ENCODE measurements around the gene CCDC27. TPM values are rescaled to one million over a fixed set of nuclear protein-coding genes. Genes with fewer than 3 reads are reported as not detected.

Gene CCDC27
- total RNA-seq, 1 donor from 2014 or later, result not detected

DNA sequence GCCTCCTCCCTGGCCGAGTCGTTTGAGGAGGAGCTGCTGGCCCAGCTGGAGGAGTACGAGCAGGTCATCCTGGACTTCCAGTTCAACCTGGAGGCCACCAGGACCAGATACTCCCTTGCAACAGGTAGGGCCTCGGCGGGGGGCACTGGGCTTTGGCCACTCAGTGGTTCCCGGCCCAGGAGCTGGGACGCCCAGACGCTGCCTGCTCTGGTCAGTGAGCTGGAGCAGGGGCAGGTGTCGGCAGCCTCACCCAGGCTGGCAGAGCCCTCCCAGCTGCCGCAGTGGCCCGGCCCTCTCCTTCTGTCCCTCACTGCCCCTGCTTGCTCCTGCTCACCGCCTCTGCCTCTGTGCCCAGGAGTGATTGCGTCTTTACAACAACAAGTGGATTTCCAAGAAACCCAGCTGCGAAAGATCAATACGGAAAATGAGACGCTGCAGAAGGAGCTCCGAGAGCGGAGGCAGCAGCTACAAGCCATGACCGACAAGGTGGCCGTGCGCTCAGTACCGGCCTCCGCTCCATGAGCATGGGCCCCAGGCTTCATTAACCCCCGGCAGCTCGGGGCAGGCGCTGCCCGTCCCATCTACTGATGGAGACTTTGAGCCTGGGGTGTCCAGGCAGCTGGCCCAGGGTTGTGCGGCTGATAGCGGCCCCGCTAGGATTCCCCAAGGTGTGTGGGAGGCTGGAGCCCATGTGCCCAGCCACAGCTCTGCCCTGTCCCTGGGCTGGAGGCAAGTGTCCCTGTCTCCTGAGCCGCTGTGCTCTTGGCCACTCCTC is 11.3 kb downstream of the CCDC27 start:
- TF ChIP-seq, protein P1, sequence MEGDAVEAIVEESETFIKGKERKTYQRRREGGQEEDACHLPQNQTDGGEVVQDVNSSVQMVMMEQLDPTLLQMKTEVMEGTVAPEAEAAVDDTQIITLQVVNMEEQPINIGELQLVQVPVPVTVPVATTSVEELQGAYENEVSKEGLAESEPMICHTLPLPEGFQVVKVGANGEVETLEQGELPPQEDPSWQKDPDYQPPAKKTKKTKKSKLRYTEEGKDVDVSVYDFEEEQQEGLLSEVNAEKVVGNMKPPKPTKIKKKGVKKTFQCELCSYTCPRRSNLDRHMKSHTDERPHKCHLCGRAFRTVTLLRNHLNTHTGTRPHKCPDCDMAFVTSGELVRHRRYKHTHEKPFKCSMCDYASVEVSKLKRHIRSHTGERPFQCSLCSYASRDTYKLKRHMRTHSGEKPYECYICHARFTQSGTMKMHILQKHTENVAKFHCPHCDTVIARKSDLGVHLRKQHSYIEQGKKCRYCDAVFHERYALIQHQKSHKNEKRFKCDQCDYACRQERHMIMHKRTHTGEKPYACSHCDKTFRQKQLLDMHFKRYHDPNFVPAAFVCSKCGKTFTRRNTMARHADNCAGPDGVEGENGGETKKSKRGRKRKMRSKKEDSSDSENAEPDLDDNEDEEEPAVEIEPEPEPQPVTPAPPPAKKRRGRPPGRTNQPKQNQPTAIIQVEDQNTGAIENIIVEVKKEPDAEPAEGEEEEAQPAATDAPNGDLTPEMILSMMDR (IDR thresholded peaks at IDR 0.05; ENCODE audit: insufficient read depth, low read length, severe bottlenecking), result no peak
- Histone ChIP-seq H3K4me3 (ENCODE audit: low read depth, low read length) (no peak overlapping the region), H3K27me3 (ENCODE audit: control insufficient read depth, insufficient read depth, low read length) (no peaks in the 10 kb centered on the region), H3K36me3 (ENCODE audit: control insufficient read depth, insufficient read depth, low read length) (no peaks in the 10 kb centered on the region)
- FAIRE-seq (no peak), DNase-seq (ENCODE audit: low read depth) (no peak)

DNA sequence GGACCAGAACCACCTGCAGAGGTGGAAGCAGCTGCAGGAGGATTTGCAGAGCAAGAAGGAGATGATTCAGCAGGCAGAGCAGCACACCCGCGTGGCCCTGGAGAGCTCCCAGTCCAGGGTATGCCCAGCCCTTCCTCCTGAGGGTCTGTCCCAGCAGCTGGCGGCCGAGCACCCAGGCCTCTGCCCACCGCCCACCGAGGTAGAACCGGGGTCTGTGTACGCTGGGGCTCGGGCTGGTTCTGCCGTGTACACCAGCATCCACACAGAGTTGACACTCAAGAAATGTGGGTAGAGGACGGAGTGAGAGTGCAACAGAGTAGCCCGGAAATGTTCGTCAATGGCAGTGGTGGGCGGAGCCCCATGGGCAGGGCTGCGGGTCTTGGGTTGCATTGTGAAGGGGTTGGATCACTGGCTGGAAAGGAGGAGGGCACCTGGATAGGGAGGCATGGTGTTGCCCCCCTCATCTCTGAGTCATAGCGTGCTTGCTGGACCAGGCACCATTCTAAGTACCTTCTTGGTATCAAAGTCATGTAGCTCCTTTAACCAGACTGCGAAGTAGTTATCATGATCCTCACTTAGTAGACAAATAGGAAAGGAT is 15.2 kb downstream of the CCDC27 start:
- DNase-seq (ENCODE audit: low read depth), result no peak
- Histone ChIP-seq H3K4me3 (ENCODE audit: low read depth, low read length) (no peak overlapping the region), H3K27me3 (ENCODE audit: control insufficient read depth, insufficient read depth, low read length) (peaks cover 4% of the 10 kb centered on the region), H3K36me3 (ENCODE audit: control insufficient read depth, insufficient read depth, low read length) (no peaks in the 10 kb centered on the region)
- TF ChIP-seq, protein P1 (IDR thresholded peaks at IDR 0.05; ENCODE audit: insufficient read depth, low read length, severe bottlenecking), result no peak
- no peak for FAIRE-seq

DNA sequence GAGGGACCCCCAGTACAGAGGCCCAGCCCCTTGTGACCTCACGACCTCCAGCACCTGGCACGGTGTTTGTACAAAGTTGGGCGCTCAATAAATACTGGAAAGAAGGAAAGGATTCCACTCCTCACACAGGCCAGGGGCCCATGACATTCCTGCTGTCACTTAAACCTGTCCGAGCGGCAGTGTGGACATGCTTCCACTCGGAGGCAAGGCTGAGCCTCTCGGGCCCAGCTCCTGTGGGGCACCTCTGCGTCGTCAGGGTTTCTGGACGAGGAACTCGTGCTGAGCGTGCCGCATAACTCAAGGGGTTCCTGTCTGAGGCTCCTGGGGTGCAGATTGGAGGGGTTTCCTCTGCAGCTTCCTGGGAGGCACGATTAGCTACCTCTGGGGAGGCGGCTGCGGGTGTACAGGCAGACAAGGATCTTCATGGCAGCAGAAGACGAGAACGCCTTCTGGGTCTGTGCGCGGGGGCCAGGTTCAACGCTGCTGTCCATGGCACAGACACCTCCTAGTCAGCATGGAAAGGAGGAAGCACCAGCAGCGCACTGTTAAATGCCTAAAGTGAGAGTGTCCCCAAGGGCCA is 16.7 kb downstream of the CCDC27 start:
- FAIRE-seq, result no peak
- Histone ChIP-seq H3K27me3 (ENCODE audit: control insufficient read depth, insufficient read depth, low read length) (peaks cover 4% of the 10 kb centered on the region), H3K36me3 (ENCODE audit: control insufficient read depth, insufficient read depth, low read length) (no peaks in the 10 kb centered on the region), H3K4me3 (ENCODE audit: low read depth, low read length) (no peak overlapping the region)
- TF ChIP-seq, protein P1 (IDR thresholded peaks at IDR 0.05; ENCODE audit: insufficient read depth, low read length, severe bottlenecking), result no peak
- DNase-seq (ENCODE audit: low read depth), result no peak

DNA sequence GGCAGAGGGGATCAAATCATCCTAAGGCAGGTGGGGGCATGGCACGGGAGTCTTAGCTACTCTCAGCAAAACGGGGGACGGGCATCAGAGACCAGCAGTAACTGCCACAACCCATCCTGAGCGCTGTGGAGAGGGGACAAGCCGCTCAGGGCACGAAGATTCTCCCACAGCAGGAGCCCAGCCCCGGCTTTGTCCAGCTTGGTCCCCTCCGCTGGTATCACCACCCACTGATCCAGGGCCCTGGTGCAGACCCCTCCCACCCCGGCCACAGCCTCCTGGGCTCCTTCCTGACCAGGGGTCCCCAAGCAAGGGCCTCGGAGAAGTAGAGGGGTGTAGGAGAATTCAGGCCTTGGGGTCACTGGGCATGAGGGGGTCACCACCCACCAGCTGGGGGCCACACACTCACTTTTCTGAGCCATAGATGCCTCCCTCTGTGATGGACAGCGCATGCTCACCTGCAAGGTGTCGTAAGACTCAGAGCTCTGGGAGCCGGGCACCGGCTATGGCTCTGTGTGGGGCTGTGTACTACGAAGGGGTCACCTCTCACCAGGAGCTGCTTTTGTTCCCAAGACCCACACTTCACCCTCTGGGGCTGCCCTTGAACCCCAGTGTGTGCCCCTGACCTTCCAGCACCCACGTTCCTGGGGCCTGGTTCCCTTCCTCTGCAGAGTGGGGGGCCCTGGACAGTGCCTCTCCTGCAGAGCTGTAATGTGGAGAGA is 18.0 kb downstream of the CCDC27 start:
- TF ChIP-seq, protein P1 (IDR thresholded peaks at IDR 0.05; ENCODE audit: insufficient read depth, low read length, severe bottlenecking), result no peak
- DNase-seq (ENCODE audit: low read depth) (no peak), FAIRE-seq (no peak)
- Histone ChIP-seq H3K4me3 (ENCODE audit: low read depth, low read length) (no peak overlapping the region), H3K27me3 (ENCODE audit: control insufficient read depth, insufficient read depth, low read length) (peaks cover 4% of the 10 kb centered on the region), H3K36me3 (ENCODE audit: control insufficient read depth, insufficient read depth, low read length) (no peaks in the 10 kb centered on the region)

DNA sequence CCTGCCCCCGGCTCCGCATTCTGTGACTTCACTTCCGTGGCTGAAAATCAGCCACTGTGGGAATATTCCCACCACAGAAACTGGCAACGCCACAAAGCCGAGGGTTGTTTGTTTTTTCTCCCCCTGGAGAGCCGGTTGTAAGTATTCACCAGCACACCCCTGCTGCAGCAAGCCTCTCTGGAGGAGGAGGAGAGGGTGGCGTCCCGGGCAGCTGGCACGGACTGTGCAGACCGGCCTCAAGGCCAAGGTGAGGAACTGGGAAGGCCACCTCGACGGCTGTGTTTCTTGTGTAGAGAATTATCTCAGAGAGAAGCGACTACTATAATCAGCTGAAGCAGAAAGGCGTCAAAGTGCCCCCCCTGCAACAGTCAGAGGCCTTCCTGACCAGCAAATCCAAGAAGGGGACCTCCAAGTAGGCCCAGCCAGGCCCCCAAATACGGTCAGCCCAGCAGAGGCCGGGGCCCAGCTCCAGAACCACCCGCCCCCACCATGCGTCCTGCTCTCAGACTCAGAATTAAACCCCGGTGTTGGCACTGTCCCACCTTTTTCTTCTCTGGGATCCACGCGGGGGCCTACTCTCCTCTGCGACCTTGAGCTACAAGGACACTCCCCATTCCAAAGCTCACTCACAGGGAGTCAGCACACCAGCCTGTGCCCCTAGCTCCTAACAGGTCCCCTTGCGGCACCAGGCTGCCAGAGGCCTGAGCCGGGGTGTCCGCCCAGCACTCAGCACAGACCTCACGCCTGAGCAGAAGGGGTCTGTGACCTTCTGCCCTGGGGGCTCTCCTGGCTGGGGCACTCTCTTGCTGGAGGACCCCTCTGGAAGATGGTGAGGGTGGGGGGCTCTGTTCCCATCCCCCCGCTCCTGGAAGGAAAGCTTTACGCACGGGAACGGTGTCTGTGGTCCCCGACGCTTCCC is 19.1 kb downstream of the CCDC27 start:
- peak overlapping the region; percentile 52 for H3K4me3 ChIP-seq (ENCODE audit: low read depth, low read length)
- peaks cover 4% of the 10 kb centered on the region for H3K27me3 ChIP-seq (ENCODE audit: control insufficient read depth, insufficient read depth, low read length)
- TF ChIP-seq, protein P1 (IDR thresholded peaks at IDR 0.05; ENCODE audit: insufficient read depth, low read length, severe bottlenecking), result no peak
- DNase-seq (ENCODE audit: low read depth) (no peak), FAIRE-seq (no peak)
- H3K36me3 ChIP-seq (ENCODE audit: control insufficient read depth, insufficient read depth, low read length), result no peaks in the 10 kb centered on the region

Data from bronchial epithelial cell (primary cell).